ENCODE measurements around the gene KBTBD13. TPM values are rescaled to one million over a fixed set of nuclear protein-coding genes. Genes with fewer than 3 reads are reported as not detected.

KBTBD13 gene
- total and polyA plus RNA-seq, 4 donors = 0.04 to 0.23 (median 0.18) TPM

GRCh38 chr15:65100442-65100841, 23.9 kb downstream of the KBTBD13 start:
- H3K9me3 ChIP-seq (ENCODE audit: control insufficient read depth in 4 of 4, insufficient read depth in 3 of 4, low read length in 3 of 4) = no peaks in the 10 kb centered on the region
- peaks cover 0 to 11% (median 5%) of the 10 kb centered on the region in 5 donors for H3K4me1 ChIP-seq (ENCODE audit: control insufficient read depth in 5 of 5, insufficient read depth in 5 of 5, low read length in 5 of 5)
- no peak for DNase-seq
- ATAC-seq (ENCODE audit: insufficient read depth, low FRiP score) = no peak
- TF ChIP-seq CTCF (IDR thresholded peaks at IDR 0.05; ENCODE audit: control extremely low read depth, extremely low read depth) = no peak
- H3K27ac ChIP-seq (ENCODE audit: low read depth in 1 of 2, low read length in 1 of 2) = no peak overlapping the region
- peaks cover 0 to 35% (median 24%) of the 10 kb centered on the region in 4 donors for H3K36me3 ChIP-seq (ENCODE audit: control insufficient read depth in 4 of 4, insufficient read depth in 4 of 4, low read length in 4 of 4)
- no peaks in the 10 kb centered on the region for H3K27me3 ChIP-seq (ENCODE audit: control insufficient read depth in 3 of 3, insufficient read depth in 3 of 3, low read length in 2 of 3)
- no peak overlapping the region for H3K4me3 ChIP-seq
- WGBS, 2 donors = 83 to 89% methylated on average over 7 of the region's 7 CpGs
- no peak overlapping the region for H3K9ac ChIP-seq (ENCODE audit: insufficient read depth in 1 of 2, low read length in 2 of 2)

GRCh38 chr15:65101411-65101890, 24.9 kb downstream of the KBTBD13 start:
- Histone ChIP-seq H3K36me3 (ENCODE audit: control insufficient read depth in 4 of 4, insufficient read depth in 4 of 4, low read length in 4 of 4) (peaks cover 0 to 40% (median 24%) of the 10 kb centered on the region in 4 donors), H3K27ac (ENCODE audit: low read depth in 1 of 2, low read length in 1 of 2) (no peak overlapping the region), H3K4me1 (ENCODE audit: control insufficient read depth in 5 of 5, insufficient read depth in 5 of 5, low read length in 5 of 5) (peaks cover 0 to 11% (median 5%) of the 10 kb centered on the region in 5 donors), H3K4me3 (no peak overlapping the region), H3K27me3 (ENCODE audit: control insufficient read depth in 3 of 3, insufficient read depth in 3 of 3, low read length in 2 of 3) (no peaks in the 10 kb centered on the region), H3K9ac (ENCODE audit: insufficient read depth in 1 of 2, low read length in 2 of 2) (no peak overlapping the region), H3K9me3 (ENCODE audit: control insufficient read depth in 4 of 4, insufficient read depth in 3 of 4, low read length in 3 of 4) (no peaks in the 10 kb centered on the region)
- 20 to 39% methylated on average over 9 of the region's 9 CpGs for WGBS, 2 donors
- no peak for ATAC-seq (ENCODE audit: insufficient read depth, low FRiP score)
- DNase-seq = peak; percentile 92 to 94 (median 94)
- peak; percentile 53 for TF ChIP-seq CTCF (IDR thresholded peaks at IDR 0.05; ENCODE audit: control extremely low read depth, extremely low read depth)

GRCh38 chr15:65101891-65102708, 25.6 kb downstream of the KBTBD13 start:
- DNase-seq = no peak
- Histone ChIP-seq H3K4me1 (ENCODE audit: control insufficient read depth in 5 of 5, insufficient read depth in 5 of 5, low read length in 5 of 5) (peaks cover 0 to 11% (median 5%) of the 10 kb centered on the region in 5 donors), H3K9me3 (ENCODE audit: control insufficient read depth in 4 of 4, insufficient read depth in 3 of 4, low read length in 3 of 4) (no peaks in the 10 kb centered on the region), H3K4me3 (no peak overlapping the region), H3K27ac (ENCODE audit: low read depth in 1 of 2, low read length in 1 of 2) (no peak overlapping the region), H3K36me3 (ENCODE audit: control insufficient read depth in 4 of 4, insufficient read depth in 4 of 4, low read length in 4 of 4) (peaks cover 0 to 40% (median 24%) of the 10 kb centered on the region in 4 donors), H3K27me3 (ENCODE audit: control insufficient read depth in 3 of 3, insufficient read depth in 3 of 3, low read length in 2 of 3) (no peaks in the 10 kb centered on the region), H3K9ac (ENCODE audit: insufficient read depth in 1 of 2, low read length in 2 of 2) (no peak overlapping the region)
- no peak for TF ChIP-seq CTCF (IDR thresholded peaks at IDR 0.05; ENCODE audit: control extremely low read depth, extremely low read depth)
- ATAC-seq (ENCODE audit: insufficient read depth, low FRiP score) = no peak
- 81 to 84% methylated on average over 53 to 75 of the region's 75 CpGs for WGBS, 2 donors

All from lung (tissue), 12 donors.